Activated CD4-positive, CD25-positive, alpha-beta regulatory T cell treated with anti-CD3 and anti-CD28 coated beads, Interleukin-2, amount 50 U/mL, for 72 hours (primary cell): ENCODE measurements around the gene KNL1.
A peak's percentile ranks its signal among the peaks of the same experiment; 100 is the strongest.
"Not testable (repeated sequence)": the region's sequence is repeated elsewhere in the genome, so short reads cannot be mapped to it uniquely, and the experiment has no call there.

ENCODE experiments used
- DNase-seq: peaks from one replicate; pipeline ENCODE4 v3.0.0; 2021

Gene KNL1

DNA sequence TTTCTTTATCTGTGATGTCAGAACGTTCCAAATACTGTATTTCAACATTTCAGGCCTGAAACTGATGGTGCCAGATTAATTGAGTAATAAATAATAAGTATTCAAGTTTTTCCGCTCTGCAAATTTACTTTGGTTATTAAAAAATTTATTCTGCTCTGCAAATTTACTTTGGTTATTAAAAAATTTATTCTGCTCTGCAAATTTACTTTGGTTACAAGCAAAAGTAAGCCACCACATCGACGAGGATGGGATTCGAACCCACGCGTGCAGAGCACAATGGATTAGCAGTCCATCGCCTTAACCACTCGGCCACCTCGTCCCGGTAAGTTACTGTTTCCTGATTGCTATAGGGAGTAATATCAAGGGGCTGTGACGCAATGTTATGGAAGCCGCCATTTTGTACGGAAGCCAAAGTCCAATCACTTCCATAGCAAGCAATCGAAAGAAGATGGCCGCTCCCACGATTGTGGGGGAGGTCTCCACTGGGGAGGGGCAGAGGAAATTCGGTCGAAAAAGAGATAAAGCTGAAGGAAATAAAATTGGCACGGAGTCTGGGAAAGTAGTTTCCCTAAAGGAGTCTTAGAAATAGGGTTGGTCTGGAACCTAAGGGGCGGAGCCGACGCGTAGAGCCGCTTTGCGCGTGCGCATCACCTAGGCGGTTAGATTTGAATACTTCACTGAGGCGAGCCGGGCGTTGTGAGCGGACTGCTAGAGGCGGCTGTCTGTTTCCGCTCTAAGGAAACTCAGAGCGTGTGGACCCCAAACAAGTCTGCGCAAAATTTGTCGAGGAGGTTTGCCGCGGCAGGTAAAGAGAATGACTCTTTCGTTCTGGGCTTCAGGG, at the start of gene KNL1:
KNL1 (plus strand) TSS at position 662 of the 841 bp plus-strand sequence. CDS start 8,683 bp downstream, outside the sequence.
- DNase-seq: peak; percentile 88

DNA sequence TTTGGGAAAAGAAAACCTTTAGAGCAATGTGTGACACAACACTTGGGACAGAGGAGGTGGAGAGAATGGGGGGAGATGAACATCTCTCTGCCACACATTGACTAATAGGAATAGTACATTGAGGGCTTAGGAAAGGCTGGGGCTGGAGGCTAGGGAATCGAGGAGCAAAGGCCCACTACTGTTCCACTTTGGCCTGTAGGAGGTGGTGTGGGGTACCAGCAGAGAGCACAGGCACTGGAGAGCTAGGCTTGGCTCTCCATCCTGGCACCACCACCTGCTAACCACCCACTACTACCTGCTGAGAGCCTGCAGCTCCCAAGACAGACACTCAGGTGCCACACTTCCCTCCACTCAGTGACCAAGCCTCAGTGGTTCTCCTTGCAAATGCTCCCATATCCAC, 48.6 kb upstream of the KNL1 start:
- DNase-seq: no peak

GRCh38 chr15:40548610-40549009, 45.4 kb upstream of the KNL1 start:
- no peak for DNase-seq

GRCh38 chr15:40549894-40550293, 44.2 kb upstream of the KNL1 start:
- DNase-seq: no peak

DNA sequence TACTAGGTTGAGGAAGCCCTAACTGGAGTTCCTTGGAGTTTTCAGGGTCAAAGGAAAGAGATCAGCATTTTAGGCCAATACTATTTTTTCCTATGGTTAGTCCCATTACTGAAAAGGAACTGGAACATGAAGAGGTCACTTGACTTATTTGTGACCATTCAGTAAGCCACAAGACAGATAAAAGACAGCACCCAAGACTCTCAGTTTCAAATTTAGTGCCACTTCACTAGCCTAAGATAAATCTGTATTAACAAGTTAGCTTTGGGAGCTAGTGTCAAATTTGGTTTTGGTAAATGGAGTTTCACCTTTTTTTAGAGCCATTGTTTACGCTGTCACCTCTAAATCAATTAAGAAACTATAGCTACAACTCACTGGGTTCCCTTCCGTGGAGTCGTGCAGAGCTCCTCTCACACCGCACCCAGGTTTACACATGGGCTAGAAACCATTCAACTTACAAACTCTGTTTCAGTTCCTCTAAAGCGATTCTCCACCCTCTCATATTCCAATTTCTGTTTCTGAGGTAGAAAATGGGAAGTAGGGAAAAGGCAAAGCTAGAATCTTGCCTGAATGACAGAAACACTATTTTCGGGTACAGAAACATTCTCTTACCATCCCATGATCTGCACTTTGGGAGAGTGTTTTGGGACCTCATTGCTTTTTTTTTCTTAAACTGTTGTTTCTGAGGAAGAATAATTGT, 43.6 kb upstream of the KNL1 start:
- no peak for DNase-seq

GRCh38 chr15:40554161-40554525, 39.9 kb upstream of the KNL1 start:
- no peak for DNase-seq

GRCh38 chr15:40555876-40556275, 38.2 kb upstream of the KNL1 start:
- no peak for DNase-seq

- no peak for DNase-seq
Measured at GRCh38 chr15:40558952-40559742, 34.9 kb upstream of the KNL1 start.

- DNase-seq: no peak
Measured at GRCh38 chr15:40562691-40563090, 31.4 kb upstream of the KNL1 start.

- no peak for DNase-seq
Measured at GRCh38 chr15:40563426-40563825, 30.6 kb upstream of the KNL1 start.

GRCh38 chr15:40564591-40565332, 29.3 kb upstream of the KNL1 start, which contains the start of gene CCDC32:
CCDC32 (minus strand) TSS chr15:40565042; CDS start chr15:40563015, 2,027 bp downstream.
- DNase-seq: peak; percentile 90

DNA sequence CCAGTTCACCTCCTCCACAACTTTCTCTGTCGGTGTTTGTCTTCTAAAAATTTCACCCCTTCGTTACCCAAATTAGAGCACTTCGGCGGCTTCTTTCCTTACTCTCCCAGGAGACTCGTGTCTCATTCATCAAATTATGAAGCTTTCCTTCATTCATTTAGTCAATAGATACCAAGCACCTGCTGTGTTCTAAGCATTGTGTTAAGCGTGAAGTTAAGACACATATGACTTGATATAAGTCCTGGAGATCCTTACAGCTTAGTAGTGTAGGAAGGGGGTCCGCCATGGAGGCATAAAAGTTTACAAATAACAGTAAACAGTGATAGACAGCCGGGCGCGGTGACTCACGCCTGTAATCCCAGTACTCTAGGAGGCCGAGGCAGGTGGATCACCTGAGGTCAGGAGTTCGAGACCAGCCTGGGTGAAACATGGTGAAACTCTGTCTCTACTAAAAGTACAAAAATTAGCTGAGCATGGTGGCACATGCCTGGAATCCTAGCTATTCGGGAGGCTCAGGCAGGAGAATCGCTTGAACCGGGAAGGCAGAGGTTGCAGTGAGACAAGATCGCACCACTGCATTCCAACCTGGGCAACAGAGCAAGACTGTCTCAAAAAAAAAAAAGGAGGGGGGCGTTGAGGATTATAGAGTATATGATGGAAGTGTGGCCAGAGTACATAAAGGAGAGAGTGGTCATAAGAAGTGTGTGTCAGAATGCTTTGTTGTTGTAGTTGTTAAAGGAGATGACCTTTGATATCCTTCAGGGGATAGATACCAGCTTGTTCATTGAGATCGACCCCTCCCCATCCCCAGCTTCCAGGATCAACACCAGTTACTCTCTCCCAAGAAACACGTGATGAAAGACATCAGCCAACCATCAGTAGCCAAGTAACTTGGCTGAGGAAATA, 28.5 kb upstream of the KNL1 start:
- no peak for DNase-seq

GRCh38 chr15:40567111-40567510, 26.9 kb upstream of the KNL1 start:
- no peak for DNase-seq

GRCh38 chr15:40569129-40569953, 24.7 kb upstream of the KNL1 start, which contains the start of gene RPUSD2:
RPUSD2 (plus strand) TSS chr15:40569299; CDS start chr15:40569338, 39 bp downstream.
- peak; percentile 90 for DNase-seq

DNA sequence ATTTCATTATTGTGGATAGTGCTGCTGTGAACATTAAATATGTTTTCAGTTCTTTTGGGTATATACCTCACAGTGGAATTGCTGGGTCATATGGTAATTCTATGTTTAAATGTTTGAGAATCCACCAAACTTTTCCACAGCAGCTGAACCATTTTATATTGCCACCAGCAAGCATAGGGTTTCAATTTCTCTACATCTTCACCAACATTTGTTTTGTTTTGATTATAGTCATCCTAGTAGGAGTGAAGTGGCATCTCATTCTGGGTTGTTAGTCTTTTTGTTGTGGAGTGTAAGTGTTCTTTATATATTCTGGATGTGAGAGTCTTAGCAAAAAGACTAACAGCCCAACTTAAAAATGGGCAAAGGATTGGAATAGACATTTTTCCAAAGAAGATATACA, 18.9 kb upstream of the KNL1 start:
- no peak for DNase-seq

GRCh38 chr15:40576914-40577313, 17.1 kb upstream of the KNL1 start:
- not testable (repeated sequence) for DNase-seq

DNA sequence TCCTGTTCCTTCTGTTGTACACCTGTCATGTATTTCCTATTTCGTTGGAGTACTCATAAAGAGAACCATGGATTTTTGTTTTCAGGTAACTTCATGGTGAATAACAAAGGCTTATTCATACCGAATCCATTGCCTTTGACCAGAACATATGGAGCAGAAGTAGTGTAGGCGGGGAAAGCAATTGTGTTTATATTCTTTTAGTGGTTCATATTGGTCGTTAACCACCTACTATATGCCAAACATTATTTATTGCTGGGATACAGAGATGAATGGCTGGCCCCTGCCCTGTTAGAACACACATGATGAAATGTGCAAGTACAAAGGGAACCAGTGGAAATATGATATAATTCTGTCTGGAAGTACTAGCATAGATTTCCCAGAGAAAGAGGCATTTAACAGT, 15.2 kb upstream of the KNL1 start:
- no peak for DNase-seq

DNA sequence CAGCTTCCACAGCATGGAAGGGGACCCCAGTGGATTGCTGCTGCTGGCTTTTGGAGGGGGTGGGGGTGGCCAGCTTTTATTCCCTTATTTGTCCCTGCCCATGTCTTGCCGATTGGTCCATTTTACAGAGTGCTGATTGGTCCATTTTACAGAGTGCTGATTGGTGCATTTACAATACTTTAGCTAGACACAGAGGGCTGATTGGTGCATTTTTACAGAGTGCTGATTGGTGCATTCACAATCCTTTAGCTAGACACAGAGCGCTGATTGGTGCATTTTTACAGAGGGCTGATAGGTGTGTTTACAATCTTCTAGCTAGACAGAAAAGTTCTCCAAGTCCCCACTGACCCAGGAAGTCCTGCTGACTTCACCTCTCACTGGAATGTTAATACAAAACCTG, 12.3 kb upstream of the KNL1 start:
- not testable (repeated sequence) for DNase-seq

DNA sequence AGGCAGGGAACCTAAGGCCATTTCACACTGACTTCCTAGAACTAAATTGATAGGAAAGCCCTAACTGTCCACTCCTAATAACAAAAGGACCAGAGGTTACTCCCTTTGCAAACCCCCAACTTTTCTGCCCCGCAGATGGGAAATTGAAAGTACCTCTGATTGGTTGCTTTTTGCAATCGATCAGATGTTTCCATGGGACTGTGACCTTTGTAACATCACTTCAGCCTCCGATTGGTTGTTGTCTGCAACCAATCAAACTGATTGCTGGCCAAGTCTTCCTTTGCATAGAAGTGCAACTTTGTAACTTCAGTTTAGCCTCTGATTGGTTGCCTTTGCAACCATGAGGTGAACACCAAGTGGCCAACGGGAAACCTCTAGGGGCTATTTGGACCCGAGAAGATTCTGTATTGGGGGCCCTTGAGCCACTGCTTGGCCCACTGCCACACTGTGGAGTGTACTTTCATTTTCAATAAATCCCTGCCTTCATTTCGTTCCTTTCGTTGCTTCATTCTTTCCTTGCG, 11.3 kb upstream of the KNL1 start:
- DNase-seq: no peak

GRCh38 chr15:40584191-40584590, 9.9 kb upstream of the KNL1 start:
- DNase-seq: no peak
